Mesendoderm (in vitro differentiated cells): Measurements from ENCODE around the gene IGLON5.

ENCODE experiments used
- DNase-seq: peaks from one replicate; pipeline ENCODE4 v3.0.0; 2013
- H2AK5ac ChIP-seq: 2 replicates; pipeline ENCODE4 v1.6.1; 2013; ENCODE audit warnings: low read length, inconsistent platforms
- H2BK120ac ChIP-seq: 2 replicates; pipeline ENCODE4 v1.6.1; 2013; ENCODE audit warnings: low read depth, mild to moderate bottlenecking, low read length, moderate library complexity, mixed read lengths
- H2BK15ac ChIP-seq: replicated peaks from 2 replicates; pipeline ENCODE4 v1.6.1; 2013; ENCODE audit warnings: low read depth, mild to moderate bottlenecking, moderate library complexity
- H2BK5ac ChIP-seq: 2 replicates; pipeline ENCODE4 v1.6.1; 2013; ENCODE audit warnings: low read length, inconsistent platforms
- H3K18ac ChIP-seq: 2 replicates; pipeline ENCODE4 v1.6.1; 2013; ENCODE audit warnings: mild to moderate bottlenecking, low read length, mixed read lengths
- H3K23ac ChIP-seq: one replicate; pipeline ENCODE4 v1.6.1; 2013; ENCODE audit warnings: low read length
- H3K27ac ChIP-seq: 2 replicates; pipeline ENCODE4 v1.5.1; 2013; ENCODE audit warnings: low read depth, mild to moderate bottlenecking, inconsistent platforms, low read length, moderate library complexity
- H3K27me3 ChIP-seq: 2 replicates; pipeline ENCODE4 v1.6.1; 2013; ENCODE audit warnings: low read length, control low read depth, mild to moderate bottlenecking, inconsistent platforms; ENCODE audit not compliant: insufficient read depth, poor library complexity
- H3K36me3 ChIP-seq: 2 replicates; pipeline ENCODE4 v1.6.1; 2013; ENCODE audit warnings: low read length, inconsistent platforms; ENCODE audit not compliant: control insufficient read depth, insufficient read depth
- H3K4ac ChIP-seq: one replicate; pipeline ENCODE4 v1.6.1; 2013; ENCODE audit warnings: low read depth, mild to moderate bottlenecking, low read length, moderate library complexity
- H3K4me1 ChIP-seq: 2 replicates; pipeline ENCODE4 v1.6.1; 2013; ENCODE audit warnings: low read depth, low read length, inconsistent platforms; ENCODE audit not compliant: control insufficient read depth
- H3K4me2 ChIP-seq: 2 replicates; pipeline ENCODE4 v1.6.1; 2013; ENCODE audit warnings: low read length
- H3K4me3 ChIP-seq: 2 replicates; pipeline ENCODE4 v1.5.1; 2013; ENCODE audit warnings: mild to moderate bottlenecking, low read length
- H3K56ac ChIP-seq: one replicate; pipeline ENCODE4 v1.6.1; 2013; ENCODE audit warnings: low read length
- H3K79me1 ChIP-seq: 2 replicates; pipeline ENCODE4 v1.6.1; 2013; ENCODE audit warnings: low read length, inconsistent platforms
- H3K79me2 ChIP-seq: 2 replicates; pipeline ENCODE4 v1.6.1; 2013; ENCODE audit warnings: mild to moderate bottlenecking, low read length; ENCODE audit not compliant: control insufficient read depth, insufficient read depth
- H3K9ac ChIP-seq: 2 replicates; pipeline ENCODE4 v1.6.1; 2013; ENCODE audit warnings: low read length, inconsistent platforms
- H4K5ac ChIP-seq: one replicate; pipeline ENCODE4 v1.6.1; 2013; ENCODE audit warnings: low read length
- H4K8ac ChIP-seq: one replicate; pipeline ENCODE4 v1.6.1; 2013; ENCODE audit warnings: low read depth, mild to moderate bottlenecking, control low read depth, low read length, moderate library complexity
- WGBS: extraction: QIAGEN DNeasy Blood & Tissue Kit; methylation state at CpG from one replicate; pipeline ENCODE4 v1.1.7; 2013; ENCODE audit warnings: low lambda C conversion rate, missing lambda C conversion rate; ENCODE audit not compliant: insufficient coverage; ENCODE audit errors: extremely low coverage; 5-methylcytosine and 5-hydroxymethylcytosine counted together

IGLON5 gene

GRCh38 chr19:51365965-51366388 is 54.5 kb downstream of the IGLON5 start, which contains the start of gene ETFB:
ETFB (minus strand) TSS chr19:51366388; CDS start chr19:51366326, 62 bp downstream.
- Histone ChIP-seq H3K27me3 (no peaks in the 10 kb centered on the region), H3K4ac (peak within 1 kb of the TSS; percentile 74), H3K27ac (peak within 1 kb of the TSS; percentile 88)

GRCh38 chr19:51366389-51367254 is 55.2 kb downstream of the IGLON5 start:
- peak overlapping the region; percentile 97 for H2BK5ac ChIP-seq
- H3K4me1 ChIP-seq = peaks cover 16% of the 10 kb centered on the region
- H3K79me2 ChIP-seq = no peaks in the 10 kb centered on the region
- H3K23ac ChIP-seq = peak overlapping the region; percentile 95
- H3K4me3 ChIP-seq = peak overlapping the region; percentile 93
- peak overlapping the region; percentile 99 for H3K4me2 ChIP-seq
- peak overlapping the region; percentile 84 for H4K5ac ChIP-seq
- H2BK120ac ChIP-seq = peak overlapping the region; percentile 0
- DNase-seq = peak; percentile 100
- H3K18ac ChIP-seq = peak overlapping the region; percentile 73
- no peaks in the 10 kb centered on the region for H3K36me3 ChIP-seq
- H4K8ac ChIP-seq = no peak overlapping the region
- peak overlapping the region; percentile 76 for H2AK5ac ChIP-seq
- H3K9ac ChIP-seq = peak overlapping the region; percentile 99
- no peak overlapping the region for H2BK15ac ChIP-seq
- no CpG with 5 or more reads among the region's 54 CpGs for WGBS
- H3K79me1 ChIP-seq = peaks cover 4% of the 10 kb centered on the region
- H3K4ac ChIP-seq = peak overlapping the region; percentile 74
- peak overlapping the region; percentile 88 for H3K27ac ChIP-seq
- H3K27me3 ChIP-seq = no peaks in the 10 kb centered on the region
- H3K56ac ChIP-seq = peak overlapping the region; percentile 100

More at GRCh38 chr19:51365965-51366388, 54.5 kb downstream of the IGLON5 start, which contains the start of gene ETFB:
- Histone ChIP-seq H3K18ac (peak within 1 kb of the TSS; percentile 73), H3K79me2 (no peaks in the 10 kb centered on the region), H4K5ac (peak within 1 kb of the TSS; percentile 84), H2BK15ac (no peak within 1 kb of the TSS), H2BK5ac (peak within 1 kb of the TSS; percentile 97), H3K4me3 (peak within 1 kb of the TSS; percentile 93), H3K23ac (peak within 1 kb of the TSS; percentile 95), H3K56ac (peak within 1 kb of the TSS; percentile 100), H3K4me1 (peaks cover 16% of the 10 kb centered on the region), H3K79me1 (peaks cover 4% of the 10 kb centered on the region), H3K36me3 (no peaks in the 10 kb centered on the region), H3K4me2 (peak within 1 kb of the TSS; percentile 99), H4K8ac (no peak within 1 kb of the TSS), H2BK120ac (peak within 1 kb of the TSS; percentile 0), H3K9ac (peak within 1 kb of the TSS; percentile 99), H2AK5ac (peak within 1 kb of the TSS; percentile 76)
- DNase-seq = no peak
- WGBS = no CpG with 5 or more reads among the region's 27 CpGs

DNA sequence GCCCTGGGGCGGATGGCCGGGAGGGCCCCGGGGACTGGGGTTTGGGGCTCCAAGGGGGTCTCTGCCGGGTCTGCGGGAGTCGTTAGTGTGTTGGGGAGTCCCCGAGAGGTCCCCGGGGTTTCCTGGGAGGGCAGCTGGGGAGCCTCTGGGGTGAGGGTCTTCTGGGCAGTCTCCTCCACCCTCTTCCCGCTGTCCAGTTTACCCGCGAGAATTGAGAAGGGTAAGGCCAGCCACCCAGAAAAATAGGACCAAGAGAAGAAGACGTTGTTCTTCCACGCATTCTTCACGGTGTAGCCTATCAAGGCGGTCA is 55.8 kb downstream of the IGLON5 start:
- Histone ChIP-seq H3K23ac (peak overlapping the region; percentile 72), H3K27me3 (no peaks in the 10 kb centered on the region), H3K56ac (peak overlapping the region; percentile 100), H4K5ac (no peak overlapping the region), H3K36me3 (no peaks in the 10 kb centered on the region), H2AK5ac (no peak overlapping the region), H3K4ac (peak overlapping the region; percentile 74), H3K4me2 (peak overlapping the region; percentile 99), H3K4me1 (peaks cover 16% of the 10 kb centered on the region), H3K79me1 (peaks cover 4% of the 10 kb centered on the region), H3K27ac (peak overlapping the region; percentile 88), H2BK5ac (peak overlapping the region; percentile 97), H3K18ac (peak overlapping the region; percentile 73), H4K8ac (no peak overlapping the region), H3K9ac (peak overlapping the region; percentile 99), H3K79me2 (no peaks in the 10 kb centered on the region), H2BK15ac (no peak overlapping the region), H3K4me3 (peak overlapping the region; percentile 93), H2BK120ac (peak overlapping the region; percentile 0)
- no peak for DNase-seq
- no CpG with 5 or more reads among the region's 15 CpGs for WGBS

DNA sequence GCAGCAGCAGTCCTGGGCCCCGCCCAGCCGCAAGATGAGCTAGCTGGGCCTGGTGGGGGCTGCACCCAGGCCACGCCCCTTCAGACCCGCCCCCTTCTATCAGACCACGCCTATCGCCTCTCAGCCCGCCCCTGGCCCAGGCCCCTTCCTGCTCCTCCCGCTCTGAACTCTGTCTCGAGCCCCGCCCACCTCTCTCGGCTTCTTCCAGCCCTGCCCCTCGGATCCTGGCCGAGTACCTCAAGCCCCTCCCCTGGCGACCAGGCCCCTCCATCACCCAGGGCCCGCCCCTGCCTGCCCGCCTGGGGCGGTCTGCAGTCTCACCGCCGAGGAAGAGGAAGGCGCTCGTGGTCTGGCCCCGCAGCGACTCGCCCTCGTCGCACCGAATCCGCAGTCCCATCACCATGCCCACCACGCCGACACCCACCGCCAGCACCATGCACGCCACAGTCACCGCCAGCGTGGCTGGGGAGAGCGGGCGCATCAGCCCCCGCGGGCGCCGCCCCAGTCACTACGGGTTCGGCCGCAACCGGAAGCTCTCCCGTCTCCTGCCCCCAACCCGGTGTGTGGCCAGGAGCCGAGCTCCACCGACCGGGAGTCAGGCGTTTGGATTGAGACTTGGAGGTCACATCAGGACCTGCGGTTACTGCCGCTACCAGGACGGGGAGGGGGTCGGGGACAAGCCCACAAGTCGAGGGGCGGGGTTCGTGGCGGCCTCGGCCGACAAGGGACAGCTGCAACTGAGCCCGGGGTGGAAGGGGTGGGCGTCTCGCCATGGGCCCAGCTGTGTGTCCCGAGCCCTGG is 56.3 kb downstream of the IGLON5 start:
- Histone ChIP-seq H3K79me1 (peaks cover 4% of the 10 kb centered on the region), H2BK5ac (peak overlapping the region; percentile 98), H3K4me3 (peak overlapping the region; percentile 65), H4K5ac (no peak overlapping the region), H2AK5ac (peak overlapping the region; percentile 78), H3K4me1 (peaks cover 15% of the 10 kb centered on the region), H3K27me3 (no peaks in the 10 kb centered on the region), H2BK120ac (no peak overlapping the region), H3K18ac (peak overlapping the region; percentile 15), H3K79me2 (no peaks in the 10 kb centered on the region), H2BK15ac (no peak overlapping the region), H3K27ac (peak overlapping the region; percentile 21), H3K56ac (peak overlapping the region; percentile 100), H3K23ac (peak overlapping the region; percentile 94), H3K4me2 (peak overlapping the region; percentile 85), H3K9ac (peak overlapping the region; percentile 97), H3K4ac (peak overlapping the region; percentile 56), H3K36me3 (no peaks in the 10 kb centered on the region), H4K8ac (no peak overlapping the region)
- DNase-seq = peak; percentile 99
- no CpG with 5 or more reads among the region's 64 CpGs for WGBS

GRCh38 chr19:51368366-51369282 is 57.2 kb downstream of the IGLON5 start, which contains the start of gene CLDND2:
CLDND2 (minus strand) TSS chr19:51369003; CDS start chr19:51368577, 426 bp downstream.
- no peak within 1 kb of the TSS for H2BK120ac ChIP-seq
- DNase-seq = peak; percentile 36
- H3K56ac ChIP-seq = peak within 1 kb of the TSS; percentile 100
- H3K23ac ChIP-seq = peak within 1 kb of the TSS; percentile 94
- H3K18ac ChIP-seq = peak within 1 kb of the TSS; percentile 15
- H4K8ac ChIP-seq = no peak within 1 kb of the TSS
- peak within 1 kb of the TSS; percentile 56 for H3K4ac ChIP-seq
- H3K4me2 ChIP-seq = peak within 1 kb of the TSS; percentile 85
- no peak within 1 kb of the TSS for H4K5ac ChIP-seq
- H3K4me1 ChIP-seq = peaks cover 11% of the 10 kb centered on the region
- H3K36me3 ChIP-seq = no peaks in the 10 kb centered on the region
- peak within 1 kb of the TSS; percentile 97 for H3K9ac ChIP-seq
- WGBS = no CpG with 5 or more reads among the region's 23 CpGs
- H3K27ac ChIP-seq = peak within 1 kb of the TSS; percentile 21
- H2AK5ac ChIP-seq = peak within 1 kb of the TSS; percentile 78
- H2BK15ac ChIP-seq = no peak within 1 kb of the TSS
- peak within 1 kb of the TSS; percentile 98 for H2BK5ac ChIP-seq
- no peaks in the 10 kb centered on the region for H3K79me2 ChIP-seq
- H3K27me3 ChIP-seq = no peaks in the 10 kb centered on the region
- peak within 1 kb of the TSS; percentile 65 for H3K4me3 ChIP-seq
- H3K79me1 ChIP-seq = peaks cover 4% of the 10 kb centered on the region
